Fibroblast of lung (primary cell): ENCODE data around the gene ADORA1. TPM values are rescaled to one million over a fixed set of nuclear protein-coding genes. Genes with fewer than 3 reads are reported as not detected.

Experiments used
- DNase-seq, 2 donors: peaks; one replicate each; pipeline versions ENCODE4 v3.0.0 to v3.0.0-alpha.2; 2010; ENCODE audit warnings: low read depth in 2 of 2
- H2AFZ ChIP-seq: 2 replicates; pipeline ENCODE4 v1.5.1; 2012; ENCODE audit warnings: low read length, control low read depth, inconsistent platforms
- H3K27ac ChIP-seq: 2 replicates; pipeline ENCODE4 v1.5.1; 2011; ENCODE audit warnings: low read length, control low read depth; ENCODE audit not compliant: insufficient read depth
- H3K27me3 ChIP-seq: 2 replicates; pipeline ENCODE4 v1.5.1; 2011; ENCODE audit warnings: mild to moderate bottlenecking, low read length; ENCODE audit not compliant: control insufficient read depth, insufficient read depth
- H3K36me3 ChIP-seq: 2 replicates; pipeline ENCODE4 v1.5.1; 2011; ENCODE audit warnings: low read length; ENCODE audit not compliant: control insufficient read depth, insufficient read depth
- H3K4me1 ChIP-seq: 2 replicates; pipeline ENCODE4 v1.5.1; 2011; ENCODE audit warnings: low read length; ENCODE audit not compliant: control insufficient read depth, insufficient read depth; ENCODE audit errors: extremely low read depth
- H3K4me2 ChIP-seq: 2 replicates; pipeline ENCODE4 v1.5.1; 2011; ENCODE audit warnings: low read length, control low read depth; ENCODE audit not compliant: insufficient read depth; ENCODE audit errors: extremely low read depth
- H3K4me3 ChIP-seq, 4 experiments: fragments of 200-600 bp in 1 of 4; sonication (generic) in 1 of 4; replicated peaks in 1 of 4; 2 replicates each; pipeline ENCODE4 v1.5.1; 2011 to 2016; ENCODE audit warnings: low read length in 4 of 4, low read depth in 3 of 4, mild to moderate bottlenecking in 3 of 4, control low read depth in 2 of 4, inconsistent platforms in 1 of 4, mixed read lengths in 1 of 4; ENCODE audit not compliant: insufficient read depth in 1 of 4; ENCODE audit errors: control extremely low read depth in 1 of 4
- H3K79me2 ChIP-seq: 2 replicates; pipeline ENCODE4 v1.5.1; 2012; ENCODE audit warnings: mild to moderate bottlenecking, low read length, inconsistent platforms; ENCODE audit not compliant: control insufficient read depth, insufficient read depth
- H3K9ac ChIP-seq: 2 replicates; pipeline ENCODE4 v1.5.1; 2011; ENCODE audit warnings: mild to moderate bottlenecking, low read length, control low read depth; ENCODE audit not compliant: insufficient read depth
- H3K9me3 ChIP-seq: 2 replicates; pipeline ENCODE4 v1.5.1; 2012; ENCODE audit warnings: low read depth, low read length; ENCODE audit not compliant: control insufficient read depth, insufficient read depth
- H4K20me1 ChIP-seq: 2 replicates; pipeline ENCODE4 v1.5.1; 2011; ENCODE audit warnings: low read length; ENCODE audit not compliant: control insufficient read depth, insufficient read depth; ENCODE audit errors: extremely low read depth
- EZH2 ChIP-seq: IDR thresholded peaks from 2 replicates; pipeline ENCODE4 v1.5.1; 2012; ENCODE audit warnings: low read length, control low read depth, mild to moderate bottlenecking; ENCODE audit errors: missing control alignments
- polyA plus RNA-seq, 2 donors: library from polyadenylated mRNA; depleted of rRNA in 1 of 2; stranded (reverse) in 1 of 2; unstranded in 1 of 2; fragments of >200 nt; gene quantifications; 2 replicates each; pipeline ENCODE4 v1.2.1, GENCODE V29; 2011 to 2012; ENCODE audit warnings: missing spikeins in 1 of 2
- total RNA-seq: library from RNA; depleted of rRNA; stranded (reverse); fragments of >200 nt; gene quantifications from 2 replicates; pipeline ENCODE4 v1.2.1, GENCODE V29; 2014
- TF ChIP-seq, protein P1 (sequence below), 2 donors: IDR thresholded peaks in 1 of 2; conservative IDR thresholded peaks in 1 of 2; 1 replicate in 1 of 2; 2 replicates in 1 of 2; pipeline ENCODE4 v1.5.1; 2011 to 2012; ENCODE audit warnings: low read length in 2 of 2, control low read depth in 1 of 2, inconsistent platforms in 1 of 2, low read depth in 1 of 2, mild to moderate bottlenecking in 1 of 2

Gene ADORA1
- total and polyA plus RNA-seq, 2 donors (not counting 1 experiment from before 2014, with no cell fraction given), result 1.5 to 6.1 TPM

GRCh38 chr1:203080456-203080855 lies 47.1 kb upstream of the ADORA1 start:
- H3K4me1 ChIP-seq, result no peaks in the 10 kb centered on the region
- TF ChIP-seq, protein P1, sequence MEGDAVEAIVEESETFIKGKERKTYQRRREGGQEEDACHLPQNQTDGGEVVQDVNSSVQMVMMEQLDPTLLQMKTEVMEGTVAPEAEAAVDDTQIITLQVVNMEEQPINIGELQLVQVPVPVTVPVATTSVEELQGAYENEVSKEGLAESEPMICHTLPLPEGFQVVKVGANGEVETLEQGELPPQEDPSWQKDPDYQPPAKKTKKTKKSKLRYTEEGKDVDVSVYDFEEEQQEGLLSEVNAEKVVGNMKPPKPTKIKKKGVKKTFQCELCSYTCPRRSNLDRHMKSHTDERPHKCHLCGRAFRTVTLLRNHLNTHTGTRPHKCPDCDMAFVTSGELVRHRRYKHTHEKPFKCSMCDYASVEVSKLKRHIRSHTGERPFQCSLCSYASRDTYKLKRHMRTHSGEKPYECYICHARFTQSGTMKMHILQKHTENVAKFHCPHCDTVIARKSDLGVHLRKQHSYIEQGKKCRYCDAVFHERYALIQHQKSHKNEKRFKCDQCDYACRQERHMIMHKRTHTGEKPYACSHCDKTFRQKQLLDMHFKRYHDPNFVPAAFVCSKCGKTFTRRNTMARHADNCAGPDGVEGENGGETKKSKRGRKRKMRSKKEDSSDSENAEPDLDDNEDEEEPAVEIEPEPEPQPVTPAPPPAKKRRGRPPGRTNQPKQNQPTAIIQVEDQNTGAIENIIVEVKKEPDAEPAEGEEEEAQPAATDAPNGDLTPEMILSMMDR (conservative IDR thresholded peaks at IDR 0.05 in 1 of 2, IDR thresholded peaks at IDR 0.05 in 1 of 2; ENCODE audit: low read depth in 1 of 2, low read length in 2 of 2), result no peak
- no peak for TF ChIP-seq EZH2
- no peaks in the 10 kb centered on the region for H3K36me3 ChIP-seq
- no peak overlapping the region for H3K27ac ChIP-seq
- no peak overlapping the region for H3K4me3 ChIP-seq
- no peak overlapping the region for H2AFZ ChIP-seq
- no peaks in the 10 kb centered on the region for H4K20me1 ChIP-seq
- H3K9me3 ChIP-seq, result no peaks in the 10 kb centered on the region
- H3K4me2 ChIP-seq, result no peak overlapping the region
- peaks cover 34% of the 10 kb centered on the region for H3K27me3 ChIP-seq
- no peak for DNase-seq
- H3K9ac ChIP-seq, result no peak overlapping the region
- no peaks in the 10 kb centered on the region for H3K79me2 ChIP-seq

- Histone ChIP-seq H3K4me2 (no peak overlapping the region), H2AFZ (no peak overlapping the region), H4K20me1 (no peaks in the 10 kb centered on the region), H3K9ac (no peak overlapping the region), H3K79me2 (no peaks in the 10 kb centered on the region), H3K36me3 (no peaks in the 10 kb centered on the region), H3K9me3 (no peaks in the 10 kb centered on the region), H3K27ac (no peak overlapping the region), H3K4me1 (no peaks in the 10 kb centered on the region), H3K4me3 (no peak overlapping the region), H3K27me3 (peaks cover 33% of the 10 kb centered on the region)
- no peak for TF ChIP-seq EZH2
- TF ChIP-seq, protein P1 (conservative IDR thresholded peaks at IDR 0.05 in 1 of 2, IDR thresholded peaks at IDR 0.05 in 1 of 2; ENCODE audit: low read depth in 1 of 2, low read length in 2 of 2), result no peak
- no peak for DNase-seq
Measured at GRCh38 chr1:203081465-203082230, 45.9 kb upstream of the ADORA1 start.

- peaks cover 31% of the 10 kb centered on the region for H3K27me3 ChIP-seq
- no peak for TF ChIP-seq EZH2
- TF ChIP-seq, protein P1 (conservative IDR thresholded peaks at IDR 0.05 in 1 of 2, IDR thresholded peaks at IDR 0.05 in 1 of 2; ENCODE audit: low read depth in 1 of 2, low read length in 2 of 2), result no peak
- no peak overlapping the region for H3K4me2 ChIP-seq
- no peaks in the 10 kb centered on the region for H3K79me2 ChIP-seq
- no peak overlapping the region for H3K27ac ChIP-seq
- no peaks in the 10 kb centered on the region for H3K4me1 ChIP-seq
- no peaks in the 10 kb centered on the region for H3K9me3 ChIP-seq
- no peaks in the 10 kb centered on the region for H3K36me3 ChIP-seq
- no peak overlapping the region for H2AFZ ChIP-seq
- no peak overlapping the region for H3K9ac ChIP-seq
- no peak for DNase-seq
- H4K20me1 ChIP-seq, result no peaks in the 10 kb centered on the region
- no peak overlapping the region for H3K4me3 ChIP-seq
Measured at GRCh38 chr1:203082231-203082505, 45.4 kb upstream of the ADORA1 start.
